HG02970 (cell line): Measurements from ENCODE around the gene QSER1.
"Not testable (repeated sequence)": the region's sequence is repeated elsewhere in the genome, so short reads cannot be mapped to it uniquely, and the experiment has no call there.

Source experiments
- ATAC-seq: cut with Tn5 transposase; IDR thresholded peaks from one replicate; pipeline ENCODE4 v1.9.1; 2021; ENCODE audit warnings: mild to moderate bottlenecking, moderate library complexity, moderate number of reproducible peaks; ENCODE audit not compliant: unreplicated experiment, low FRiP score

Gene QSER1

GRCh38 chr11:32921204-32921603, 28.6 kb downstream of the QSER1 start:
- no peak for ATAC-seq

DNA sequence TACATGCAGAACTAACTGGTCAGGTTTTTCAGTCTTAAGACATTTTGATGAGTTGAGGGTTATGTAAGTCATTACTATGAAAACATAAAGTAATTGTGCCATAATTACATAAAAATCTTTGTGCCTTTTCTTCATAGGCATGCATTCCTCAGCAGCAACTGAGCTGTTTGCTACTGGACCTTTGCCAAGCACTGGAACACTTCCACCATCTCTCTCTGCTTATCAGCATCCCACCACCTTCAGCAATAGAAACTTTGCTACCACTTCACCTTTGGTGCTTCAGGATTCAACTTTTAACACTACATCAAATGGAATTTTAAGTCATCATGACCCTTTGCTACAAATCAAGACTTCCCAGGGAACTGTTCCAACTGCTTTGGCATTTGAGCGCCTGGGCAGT, 39.0 kb downstream of the QSER1 start:
- ATAC-seq: no peak

DNA sequence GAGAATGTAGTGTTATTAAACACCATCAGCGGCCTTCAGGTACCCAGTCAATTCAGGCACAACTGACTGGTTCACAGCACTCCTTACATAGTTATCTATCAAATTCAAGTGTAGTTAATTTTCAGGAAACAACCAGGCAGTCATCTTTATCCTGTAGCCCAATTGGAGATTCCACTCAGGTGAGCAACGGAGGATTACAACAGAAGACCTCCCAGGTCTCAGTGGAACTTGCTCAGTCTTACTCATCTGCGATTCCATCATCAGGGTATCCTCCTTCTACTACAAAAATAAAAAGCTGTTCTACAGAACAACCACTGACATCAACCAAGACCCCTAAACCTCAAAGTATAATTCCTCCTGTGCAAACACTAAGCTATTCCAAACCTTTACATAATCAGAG, 39.6 kb downstream of the QSER1 start:
- ATAC-seq: no peak

- ATAC-seq: no peak
Measured at GRCh38 chr11:32935462-32936029, 42.9 kb downstream of the QSER1 start.

DNA sequence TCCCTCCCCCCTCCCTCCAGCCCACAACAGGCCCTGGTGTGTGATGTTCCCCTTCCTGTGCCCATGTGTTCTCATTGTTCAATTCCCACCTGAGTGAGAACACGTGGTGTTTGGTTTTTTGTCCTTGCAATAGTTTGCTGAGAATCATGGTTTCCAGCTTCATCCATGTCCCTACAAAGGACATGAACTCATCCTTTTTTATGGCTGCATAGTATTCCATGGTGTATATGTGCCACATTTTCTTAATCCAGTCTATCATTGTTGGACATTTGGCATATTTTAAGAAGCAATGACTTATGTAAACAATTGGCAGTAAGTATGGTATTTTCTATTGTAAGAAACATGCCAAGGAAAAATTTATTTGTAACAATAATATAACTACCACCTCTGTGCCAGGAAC, 43.6 kb downstream of the QSER1 start:
- not testable (repeated sequence) for ATAC-seq

- ATAC-seq: not testable (repeated sequence)
Measured at GRCh38 chr11:32937283-32937682, 44.7 kb downstream of the QSER1 start.

DNA sequence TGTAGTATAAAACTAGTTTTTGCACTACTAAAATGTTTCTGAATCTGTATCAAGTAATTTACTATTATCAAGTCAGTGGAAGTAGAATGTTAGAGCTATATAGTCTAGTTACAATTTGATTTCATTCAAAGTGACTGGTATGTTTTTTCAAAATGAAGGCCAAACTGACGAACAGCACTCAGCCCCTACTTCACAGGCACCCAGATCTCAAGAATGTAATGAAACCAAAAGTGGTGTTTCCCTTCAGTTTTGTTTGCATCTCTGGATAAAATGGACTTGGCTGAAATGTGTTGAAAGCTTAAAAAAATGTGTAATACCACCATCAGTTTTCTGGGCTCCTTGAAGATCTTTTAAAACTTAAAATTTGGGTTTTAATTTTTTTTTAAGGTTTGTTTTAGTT, 46.4 kb downstream of the QSER1 start:
- no peak for ATAC-seq

DNA sequence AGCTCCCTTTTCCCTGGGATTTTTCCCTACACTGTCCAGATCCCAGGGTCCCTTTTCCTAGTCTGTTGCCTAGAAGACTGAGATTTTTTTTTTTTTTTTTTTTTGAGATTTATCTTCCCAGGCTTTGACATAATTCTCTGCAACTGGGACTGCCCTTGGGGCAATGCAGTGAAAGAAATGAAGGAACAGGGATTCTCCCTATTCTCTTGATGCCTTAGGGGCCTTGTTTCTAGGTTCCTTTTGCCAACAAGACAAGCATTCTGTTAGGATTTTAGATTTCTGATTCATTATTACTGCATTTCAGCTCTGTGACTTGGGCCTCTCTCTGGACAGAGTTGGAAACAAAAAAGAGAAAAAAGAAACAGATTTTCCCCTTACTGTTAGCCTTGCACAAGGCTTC, 47.3 kb downstream of the QSER1 start:
- no peak for ATAC-seq

DNA sequence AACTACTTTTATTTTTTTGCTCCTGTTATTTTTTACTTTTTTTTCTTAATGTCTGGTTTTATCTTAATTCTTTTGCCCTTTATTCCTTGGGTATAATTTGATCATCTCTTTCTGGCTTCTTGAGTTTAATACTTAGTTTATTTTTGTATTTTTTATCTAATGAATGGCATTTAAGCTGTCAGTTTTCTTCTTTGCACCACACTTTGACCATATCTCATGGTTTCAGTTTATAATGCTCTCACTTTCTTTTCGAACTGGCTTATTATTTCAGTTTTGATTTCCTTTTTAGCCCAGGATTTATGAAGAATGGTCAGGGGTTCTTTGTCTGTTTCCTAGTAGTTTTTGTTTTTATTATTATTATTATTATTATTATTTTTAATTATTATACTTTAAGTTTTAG, 48.3 kb downstream of the QSER1 start:
- no peak for ATAC-seq

- ATAC-seq: no peak
Measured at GRCh38 chr11:32947978-32948377, 55.4 kb downstream of the QSER1 start.

DNA sequence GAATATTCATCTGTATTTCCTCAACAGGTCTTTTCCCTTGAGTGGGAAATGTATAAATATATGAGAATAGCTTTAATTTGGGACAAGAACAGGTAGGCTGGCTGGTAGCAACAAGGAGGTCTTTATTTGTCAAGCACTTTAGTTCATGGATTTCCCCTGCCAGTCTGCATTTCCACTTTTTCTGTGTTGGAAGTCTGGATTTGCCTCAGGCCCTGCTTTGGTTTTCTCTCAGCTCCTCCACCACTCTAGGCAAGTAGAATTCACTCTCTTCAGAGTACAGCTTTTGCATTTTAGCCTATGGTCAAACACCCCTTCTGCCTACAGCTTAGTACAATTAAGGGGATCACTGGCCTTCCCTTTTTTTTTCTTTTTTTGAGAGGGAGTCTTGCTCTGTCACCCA, 57.1 kb downstream of the QSER1 start:
- no peak for ATAC-seq

DNA sequence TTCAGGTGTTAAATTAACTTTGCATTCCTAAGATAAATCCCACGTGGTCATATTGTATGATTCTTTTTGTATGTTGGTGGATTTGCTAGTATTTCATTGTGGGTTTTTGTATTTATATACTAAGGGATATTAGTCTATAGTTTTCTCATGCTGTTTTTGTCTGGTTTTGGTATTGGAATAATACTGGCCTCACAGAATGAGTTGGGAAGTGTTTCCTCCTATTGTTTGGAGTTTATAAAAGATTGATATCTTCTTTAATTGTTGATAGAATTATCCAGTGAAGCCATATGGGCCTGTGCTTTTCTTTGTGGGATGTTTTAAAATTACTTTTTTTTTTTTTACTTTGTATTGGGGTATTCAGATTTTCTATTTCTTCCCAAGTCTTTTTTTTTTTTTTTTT, 59.8 kb downstream of the QSER1 start:
- no peak for ATAC-seq

DNA sequence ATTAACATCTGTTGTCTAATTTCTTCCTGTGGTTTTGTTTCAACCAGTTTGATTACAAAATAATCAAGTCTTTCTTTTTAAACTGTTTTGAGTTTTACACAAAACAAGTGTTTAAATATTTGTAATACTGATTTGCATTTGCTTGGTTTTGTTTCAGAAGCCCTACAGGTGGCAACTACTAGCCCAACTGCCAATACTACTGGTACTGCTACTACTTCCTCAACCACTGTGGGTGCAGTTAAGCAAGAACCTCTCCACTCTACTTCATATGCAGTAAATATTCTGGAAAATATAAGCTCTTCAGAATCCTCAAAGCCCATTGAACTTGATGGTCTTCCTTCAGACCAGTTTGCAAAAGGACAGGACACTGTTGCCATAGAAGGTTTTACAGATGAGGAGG, 61.1 kb downstream of the QSER1 start:
- no peak for ATAC-seq

DNA sequence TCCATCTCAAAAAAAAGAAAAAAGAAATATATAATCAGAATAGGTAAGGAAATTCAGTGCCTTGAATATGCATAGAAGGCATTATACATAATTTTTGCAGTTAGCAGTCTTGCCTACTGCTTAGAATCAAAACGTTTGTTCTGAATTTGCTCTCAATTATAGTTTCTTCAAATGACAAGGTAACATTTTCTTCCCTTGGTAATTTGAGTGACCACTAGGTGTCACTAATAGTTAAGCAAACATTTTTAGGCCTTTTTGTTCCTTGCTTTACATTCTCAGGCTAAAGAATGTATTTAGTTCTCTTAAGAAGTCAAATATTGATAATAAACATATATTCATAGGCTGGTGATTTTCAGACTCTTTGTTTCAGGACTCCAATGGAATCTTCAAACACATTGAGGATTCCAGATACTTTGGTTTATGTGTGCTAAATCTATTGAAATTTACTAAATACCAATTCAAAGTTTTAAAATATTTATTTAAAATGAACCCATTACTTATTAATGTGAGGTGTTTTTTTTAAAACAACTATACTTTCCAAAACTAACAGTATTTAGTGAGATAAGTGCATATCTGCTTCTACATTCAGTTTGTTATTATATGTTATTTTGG, 68.0 kb downstream of the QSER1 start:
- no peak for ATAC-seq

DNA sequence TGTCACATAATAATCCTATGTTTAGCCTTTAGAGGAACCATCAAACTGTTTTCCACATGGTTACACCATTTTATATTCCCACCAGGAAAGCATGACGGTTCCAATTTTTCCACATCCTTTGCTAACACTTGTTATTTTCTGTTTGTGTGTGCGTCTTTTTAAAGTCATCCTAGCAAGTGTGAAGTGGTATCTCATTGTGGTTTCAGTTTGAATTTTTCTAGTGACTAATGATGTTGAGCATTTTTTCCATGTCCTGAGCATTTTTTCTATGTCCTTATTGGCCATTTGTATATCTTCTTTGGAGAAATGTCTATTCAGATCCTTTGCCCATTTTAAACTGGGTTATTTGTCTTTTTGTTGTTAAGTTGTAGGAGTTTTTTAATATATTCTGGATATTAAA, 69.4 kb downstream of the QSER1 start:
- ATAC-seq: no peak

- no peak for ATAC-seq
Measured at GRCh38 chr11:32963721-32964120, 71.1 kb downstream of the QSER1 start.

- no peak for ATAC-seq
Measured at GRCh38 chr11:32968541-32968940, 75.9 kb downstream of the QSER1 start.

DNA sequence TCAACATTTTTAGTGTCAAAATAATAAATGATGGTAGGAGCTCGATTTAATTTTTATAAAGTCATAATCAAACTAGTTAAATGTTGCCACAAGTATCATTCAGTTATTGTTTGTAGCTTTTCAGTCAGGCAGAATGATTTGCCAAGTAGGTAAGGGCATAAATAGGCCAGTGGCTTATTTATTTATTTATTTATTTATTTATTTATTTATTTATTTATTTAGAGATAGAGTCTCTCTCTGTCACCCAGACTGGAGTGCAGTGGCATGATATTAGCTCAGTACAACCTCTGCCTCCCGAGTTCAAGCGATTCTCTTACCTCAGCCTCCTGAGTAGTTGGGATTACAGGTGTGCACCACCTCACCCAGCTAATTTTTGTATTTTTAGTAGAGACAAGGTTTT, 79.6 kb downstream of the QSER1 start:
- ATAC-seq: not testable (repeated sequence)

DNA sequence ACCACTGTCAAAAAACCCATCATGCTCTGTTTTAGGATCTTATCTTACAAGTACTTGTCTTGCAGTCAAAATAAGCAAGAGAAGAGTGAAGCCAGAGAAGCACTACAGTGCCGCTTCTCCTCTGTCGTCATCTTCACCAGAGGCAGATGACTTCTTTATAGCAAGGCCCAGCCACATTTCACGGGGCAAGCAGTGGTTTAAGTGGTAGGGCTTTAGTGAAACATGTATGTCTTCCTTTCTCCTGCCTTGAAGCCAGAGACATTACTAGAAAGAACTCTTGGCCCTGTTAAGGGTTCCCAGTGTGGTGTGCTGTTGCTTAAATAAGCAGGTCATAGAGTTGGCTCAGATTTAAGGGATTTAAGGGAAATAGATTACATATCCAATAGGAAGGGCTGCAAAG, 80.2 kb downstream of the QSER1 start:
- ATAC-seq: no peak

DNA sequence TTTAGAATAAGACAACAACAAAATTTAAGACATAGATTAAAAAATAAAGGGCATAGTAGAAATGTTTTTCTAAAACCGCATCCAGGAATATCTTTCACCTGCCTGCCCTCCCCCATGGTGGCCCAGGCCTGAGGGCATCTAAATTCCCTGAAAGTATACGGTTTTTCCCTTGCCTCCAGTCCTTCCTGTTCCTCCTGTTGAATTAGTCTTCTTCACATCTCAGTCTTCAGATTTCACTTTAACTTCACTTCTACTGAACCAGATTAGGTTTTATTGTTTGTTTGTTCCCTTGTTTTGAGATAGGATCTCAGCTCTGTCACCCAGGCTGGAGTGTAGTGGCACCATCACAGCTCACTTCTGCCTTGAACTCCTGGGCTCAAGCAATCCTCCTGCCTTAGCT, 90.0 kb downstream of the QSER1 start:
- no peak for ATAC-seq

DNA sequence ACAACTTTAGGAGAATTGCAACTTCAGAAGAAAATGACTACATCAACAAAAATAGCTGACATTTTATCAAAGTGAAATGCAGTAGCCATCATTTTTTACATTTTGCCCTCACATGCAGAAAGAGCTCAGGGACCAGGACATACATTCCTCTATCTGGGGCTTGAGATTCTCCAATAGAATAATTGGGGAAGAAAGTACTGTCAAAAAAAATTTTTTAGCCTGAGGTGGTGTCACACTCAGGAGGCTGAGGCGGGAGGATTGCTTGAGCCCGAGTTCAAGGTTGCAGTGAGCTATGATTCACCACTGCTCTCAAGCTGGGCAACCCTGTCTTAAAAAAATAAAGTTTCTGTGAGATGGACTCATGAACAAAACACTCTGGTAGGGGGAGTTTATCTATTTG, 90.9 kb downstream of the QSER1 start:
- no peak for ATAC-seq

DNA sequence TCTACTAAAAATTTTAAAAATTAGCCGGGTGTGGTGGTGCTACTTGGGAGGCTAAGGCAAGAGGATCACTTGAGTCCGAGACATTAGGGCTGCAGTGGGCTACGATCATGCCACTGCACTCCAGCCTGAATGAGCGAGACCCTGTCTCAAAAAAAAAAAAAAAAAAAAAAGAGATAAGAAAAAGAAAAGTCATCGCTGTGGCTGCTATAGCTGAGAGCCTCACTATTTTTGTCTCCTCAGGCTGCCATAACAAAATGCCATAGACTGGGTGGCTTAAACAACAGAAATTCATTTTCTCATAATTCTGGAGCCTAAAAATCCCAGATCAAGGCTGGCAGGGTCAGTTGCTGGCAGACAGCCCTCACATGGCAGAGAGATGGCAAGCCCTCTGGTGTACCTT, 93.0 kb downstream of the QSER1 start:
- no peak for ATAC-seq

- ATAC-seq: no peak
Measured at GRCh38 chr11:32987851-32988250, 95.2 kb downstream of the QSER1 start.
